GM23338 (cell line): ENCODE measurements around the gene APBB1.

ENCODE experiments used
- EZH2 ChIP-seq: fragments of 200-600 bp; sonication (generic); IDR thresholded peaks from one replicate; pipeline ENCODE4 v1.8.0; 2017; ENCODE audit warnings: antibody characterized with exemption, mild to moderate bottlenecking, low read depth; ENCODE audit not compliant: unreplicated experiment
- TF ChIP-seq, protein P1 (sequence below): IDR thresholded peaks from one replicate; pipeline ENCODE4 v1.6.1; 2018; ENCODE audit warnings: antibody characterized with exemption; ENCODE audit not compliant: unreplicated experiment

DNA sequence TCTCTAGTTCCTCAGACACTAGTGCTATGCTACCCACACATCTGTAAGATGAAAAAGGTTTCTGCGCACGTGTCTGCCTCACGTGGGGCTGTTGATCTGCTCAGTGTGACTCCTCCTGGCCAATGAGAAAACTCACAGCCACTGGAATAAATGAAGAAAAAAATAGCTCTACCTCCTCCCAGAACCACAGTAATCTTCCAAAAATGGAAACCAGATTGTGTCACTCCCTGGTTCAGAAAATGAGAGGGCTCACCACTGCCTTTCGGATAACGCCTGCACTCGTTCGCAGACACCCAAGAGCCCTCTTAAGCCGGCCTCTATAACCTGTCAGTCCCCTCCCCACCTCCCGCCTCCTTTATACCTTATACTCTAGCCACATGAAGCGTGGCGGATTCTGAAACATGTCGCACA, 5.1 kb downstream of the APBB1 start:
- TF ChIP-seq, protein P1, sequence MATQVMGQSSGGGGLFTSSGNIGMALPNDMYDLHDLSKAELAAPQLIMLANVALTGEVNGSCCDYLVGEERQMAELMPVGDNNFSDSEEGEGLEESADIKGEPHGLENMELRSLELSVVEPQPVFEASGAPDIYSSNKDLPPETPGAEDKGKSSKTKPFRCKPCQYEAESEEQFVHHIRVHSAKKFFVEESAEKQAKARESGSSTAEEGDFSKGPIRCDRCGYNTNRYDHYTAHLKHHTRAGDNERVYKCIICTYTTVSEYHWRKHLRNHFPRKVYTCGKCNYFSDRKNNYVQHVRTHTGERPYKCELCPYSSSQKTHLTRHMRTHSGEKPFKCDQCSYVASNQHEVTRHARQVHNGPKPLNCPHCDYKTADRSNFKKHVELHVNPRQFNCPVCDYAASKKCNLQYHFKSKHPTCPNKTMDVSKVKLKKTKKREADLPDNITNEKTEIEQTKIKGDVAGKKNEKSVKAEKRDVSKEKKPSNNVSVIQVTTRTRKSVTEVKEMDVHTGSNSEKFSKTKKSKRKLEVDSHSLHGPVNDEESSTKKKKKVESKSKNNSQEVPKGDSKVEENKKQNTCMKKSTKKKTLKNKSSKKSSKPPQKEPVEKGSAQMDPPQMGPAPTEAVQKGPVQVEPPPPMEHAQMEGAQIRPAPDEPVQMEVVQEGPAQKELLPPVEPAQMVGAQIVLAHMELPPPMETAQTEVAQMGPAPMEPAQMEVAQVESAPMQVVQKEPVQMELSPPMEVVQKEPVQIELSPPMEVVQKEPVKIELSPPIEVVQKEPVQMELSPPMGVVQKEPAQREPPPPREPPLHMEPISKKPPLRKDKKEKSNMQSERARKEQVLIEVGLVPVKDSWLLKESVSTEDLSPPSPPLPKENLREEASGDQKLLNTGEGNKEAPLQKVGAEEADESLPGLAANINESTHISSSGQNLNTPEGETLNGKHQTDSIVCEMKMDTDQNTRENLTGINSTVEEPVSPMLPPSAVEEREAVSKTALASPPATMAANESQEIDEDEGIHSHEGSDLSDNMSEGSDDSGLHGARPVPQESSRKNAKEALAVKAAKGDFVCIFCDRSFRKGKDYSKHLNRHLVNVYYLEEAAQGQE = no peak
- TF ChIP-seq EZH2 = no peak
